K562 (cell line): Measurements from ENCODE around the gene CRYBG1.
A peak's percentile ranks its signal among the peaks of the same experiment; 100 is the strongest.

Source experiments
- EZH2 ChIP-seq: IDR thresholded peaks from 2 replicates; pipeline ENCODE4 v1.6.1; 2012; ENCODE audit warnings: low read depth, mild to moderate bottlenecking, inconsistent platforms, low read length, borderline replicate concordance
- MXI1 ChIP-seq: IDR thresholded peaks from 2 replicates; pipeline ENCODE4 v1.6.1; 2011; ENCODE audit warnings: low read depth, mild to moderate bottlenecking, improper control_type of control experiment, low read length
- NR2C1 ChIP-seq, 2 experiments: fragments of 450-650 bp; IDR thresholded peaks; 2 replicates each; pipeline ENCODE4 v1.6.1; 2017; ENCODE audit warnings: mild to moderate bottlenecking in 2 of 2, antibody characterized with exemption in 1 of 2, inconsistent platforms in 1 of 2, missing compliant biosample characterization in 1 of 2, missing genetic modification characterization in 1 of 2
- PML ChIP-seq: IDR thresholded peaks from 2 replicates; pipeline ENCODE4 v1.6.1; 2012; ENCODE audit warnings: low read length, inconsistent platforms
- TF ChIP-seq, protein P1 (sequence below), 3 experiments: IDR thresholded peaks in 2 of 3; conservative IDR thresholded peaks in 1 of 3; 2 replicates each; pipeline ENCODE4 v1.5.1; 2011 to 2012; ENCODE audit warnings: low read length in 3 of 3, mild to moderate bottlenecking in 3 of 3, control low read depth in 2 of 3, improper control_type of control experiment in 1 of 3, inconsistent platforms in 1 of 3, low read depth in 1 of 3, mixed read lengths in 1 of 3, moderate library complexity in 1 of 3; ENCODE audit not compliant: insufficient read depth in 2 of 3

DNA sequence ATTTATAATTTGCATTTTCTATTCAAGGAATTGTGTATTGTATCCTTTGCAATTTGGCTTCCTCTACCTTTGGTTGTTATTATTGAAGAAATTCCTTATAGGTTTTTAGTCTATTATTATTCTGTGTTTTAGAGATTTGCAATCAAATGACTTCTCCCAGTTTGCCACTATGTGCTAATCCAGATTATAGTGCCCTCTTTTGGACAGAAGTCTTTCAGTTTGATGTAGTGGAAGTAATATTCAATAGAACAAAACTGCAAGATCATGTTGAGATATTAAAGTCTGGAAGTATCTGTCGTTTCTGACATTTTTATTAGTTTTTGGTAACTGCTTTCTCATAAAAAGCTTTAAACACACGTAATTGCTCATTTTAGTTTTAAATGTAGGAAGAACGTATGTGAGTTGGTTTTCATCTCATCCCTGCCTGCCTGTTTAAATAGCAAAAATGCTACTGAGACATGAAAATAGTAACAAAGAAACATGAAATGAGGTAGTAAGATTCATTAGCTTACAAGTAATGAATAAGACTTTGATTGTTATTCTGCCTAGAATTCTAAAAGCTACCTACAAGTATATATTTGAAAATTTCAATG lies 195.9 kb downstream of the CRYBG1 start:
- TF ChIP-seq NR2C1 (IDR thresholded peaks at IDR 0.05) (no peak), NR2C1 (tag; IDR thresholded peaks at IDR 0.05) (no peak), MXI1 (no peak), EZH2 (no peak), PML (no peak)
- TF ChIP-seq, protein P1, sequence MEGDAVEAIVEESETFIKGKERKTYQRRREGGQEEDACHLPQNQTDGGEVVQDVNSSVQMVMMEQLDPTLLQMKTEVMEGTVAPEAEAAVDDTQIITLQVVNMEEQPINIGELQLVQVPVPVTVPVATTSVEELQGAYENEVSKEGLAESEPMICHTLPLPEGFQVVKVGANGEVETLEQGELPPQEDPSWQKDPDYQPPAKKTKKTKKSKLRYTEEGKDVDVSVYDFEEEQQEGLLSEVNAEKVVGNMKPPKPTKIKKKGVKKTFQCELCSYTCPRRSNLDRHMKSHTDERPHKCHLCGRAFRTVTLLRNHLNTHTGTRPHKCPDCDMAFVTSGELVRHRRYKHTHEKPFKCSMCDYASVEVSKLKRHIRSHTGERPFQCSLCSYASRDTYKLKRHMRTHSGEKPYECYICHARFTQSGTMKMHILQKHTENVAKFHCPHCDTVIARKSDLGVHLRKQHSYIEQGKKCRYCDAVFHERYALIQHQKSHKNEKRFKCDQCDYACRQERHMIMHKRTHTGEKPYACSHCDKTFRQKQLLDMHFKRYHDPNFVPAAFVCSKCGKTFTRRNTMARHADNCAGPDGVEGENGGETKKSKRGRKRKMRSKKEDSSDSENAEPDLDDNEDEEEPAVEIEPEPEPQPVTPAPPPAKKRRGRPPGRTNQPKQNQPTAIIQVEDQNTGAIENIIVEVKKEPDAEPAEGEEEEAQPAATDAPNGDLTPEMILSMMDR (IDR thresholded peaks at IDR 0.05 in 2 of 3, conservative IDR thresholded peaks at IDR 0.05 in 1 of 3; ENCODE audit: insufficient read depth in 2 of 3, low read depth in 1 of 3, low read length in 3 of 3) = peak in 1 of 3 experiments; percentile 56; a peak in 2 of 6 replicates
